Suprapubic skin (tissue), 4 donors: ENCODE measurements around the gene XPO6.

Experiments used
- EP300 ChIP-seq: sonication (generic); formaldehyde crosslinking; IDR thresholded peaks from one replicate; pipeline ENCODE4 v1.6.1; 2017; ENCODE audit warnings: antibody characterized with exemption
- POLR2A ChIP-seq, 2 donors: fragments of 450-650 bp; IDR thresholded peaks; one replicate each; pipeline ENCODE4 v1.6.1; 2017; ENCODE audit warnings: antibody characterized with exemption in 2 of 2, mild to moderate bottlenecking in 2 of 2, moderate library complexity in 2 of 2
- POLR2AphosphoS5 ChIP-seq, 3 donors: sonication (generic); formaldehyde crosslinking; IDR thresholded peaks; one replicate each; pipeline ENCODE4 v1.6.1; 2017; ENCODE audit warnings: antibody characterized with exemption in 3 of 3
- TF ChIP-seq, protein P1 (sequence below), 2 donors: fragments of 200-600 bp in 1 of 2; fragments of 450-650 bp in 1 of 2; sonication (generic) in 1 of 2; IDR thresholded peaks; one replicate each; pipeline ENCODE4 v1.5.1; 2016 to 2019; ENCODE audit warnings: antibody characterized with exemption in 2 of 2, mild to moderate bottlenecking in 1 of 2, moderate library complexity in 1 of 2

DNA sequence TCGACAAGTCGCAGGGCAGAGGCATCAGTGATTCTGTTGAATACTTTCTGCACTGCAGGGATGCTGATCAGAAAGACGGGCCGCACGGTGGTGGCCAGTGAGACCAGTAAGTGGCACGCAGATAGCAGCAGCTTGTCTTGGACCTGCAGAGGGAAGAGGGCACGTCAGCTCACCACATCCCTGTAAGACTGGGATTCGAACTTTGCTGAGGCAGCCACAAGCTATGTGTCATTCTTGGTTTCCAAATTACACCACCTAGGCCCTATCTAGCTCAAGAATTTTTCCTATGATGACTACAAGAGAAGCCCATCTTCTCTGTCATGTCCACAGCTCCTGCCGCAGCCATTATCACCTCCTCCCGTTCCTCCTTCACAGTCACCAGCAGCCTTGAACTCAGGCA is 98.9 kb downstream of the XPO6 start:
- TF ChIP-seq, protein P1, sequence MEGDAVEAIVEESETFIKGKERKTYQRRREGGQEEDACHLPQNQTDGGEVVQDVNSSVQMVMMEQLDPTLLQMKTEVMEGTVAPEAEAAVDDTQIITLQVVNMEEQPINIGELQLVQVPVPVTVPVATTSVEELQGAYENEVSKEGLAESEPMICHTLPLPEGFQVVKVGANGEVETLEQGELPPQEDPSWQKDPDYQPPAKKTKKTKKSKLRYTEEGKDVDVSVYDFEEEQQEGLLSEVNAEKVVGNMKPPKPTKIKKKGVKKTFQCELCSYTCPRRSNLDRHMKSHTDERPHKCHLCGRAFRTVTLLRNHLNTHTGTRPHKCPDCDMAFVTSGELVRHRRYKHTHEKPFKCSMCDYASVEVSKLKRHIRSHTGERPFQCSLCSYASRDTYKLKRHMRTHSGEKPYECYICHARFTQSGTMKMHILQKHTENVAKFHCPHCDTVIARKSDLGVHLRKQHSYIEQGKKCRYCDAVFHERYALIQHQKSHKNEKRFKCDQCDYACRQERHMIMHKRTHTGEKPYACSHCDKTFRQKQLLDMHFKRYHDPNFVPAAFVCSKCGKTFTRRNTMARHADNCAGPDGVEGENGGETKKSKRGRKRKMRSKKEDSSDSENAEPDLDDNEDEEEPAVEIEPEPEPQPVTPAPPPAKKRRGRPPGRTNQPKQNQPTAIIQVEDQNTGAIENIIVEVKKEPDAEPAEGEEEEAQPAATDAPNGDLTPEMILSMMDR (IDR thresholded peaks at IDR 0.05): no peak
- TF ChIP-seq EP300: no peak
- TF ChIP-seq POLR2A (IDR thresholded peaks at IDR 0.05): no peak
- TF ChIP-seq POLR2AphosphoS5 (IDR thresholded peaks at IDR 0.05): no peak
